ENCODE results near the gene MAN2C1.

DNA sequence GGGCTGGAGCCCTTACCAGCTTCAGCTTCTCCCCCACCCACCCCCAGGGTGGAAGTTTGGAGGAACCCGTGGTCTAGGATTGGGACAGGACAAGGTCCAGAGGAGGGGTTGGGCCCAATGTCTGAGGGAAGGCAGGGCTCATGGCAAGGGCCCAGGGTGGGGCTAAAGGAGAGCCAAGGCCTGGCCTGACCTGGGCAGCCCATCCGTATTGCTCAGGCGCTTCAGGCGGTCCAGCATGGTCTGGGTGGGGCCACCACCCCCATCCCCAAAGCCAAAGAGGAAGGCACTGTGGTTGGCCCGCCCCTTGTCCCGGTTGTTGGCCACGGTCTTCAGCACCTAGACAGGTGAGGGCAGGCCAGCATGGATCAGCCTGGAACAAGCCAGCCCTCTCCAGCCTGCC lies 7.6 kb downstream of the MAN2C1 start:
- no peak for TF ChIP-seq POLR2AphosphoS5 (IDR thresholded peaks at IDR 0.05; ENCODE audit: low read depth, low read length)
- no peak for TF ChIP-seq REST (IDR thresholded peaks at IDR 0.05; ENCODE audit: insufficient read depth in 1 of 2, low read depth in 2 of 2, low read length in 2 of 2)
- TF ChIP-seq TAF1 (IDR thresholded peaks at IDR 0.05; ENCODE audit: borderline replicate concordance, insufficient read depth, low read length) = no peak
- TF ChIP-seq FOXP2 (optimal IDR thresholded peaks at IDR 0.05; ENCODE audit: borderline replicate concordance, extremely low read depth, extremely low read length, insufficient read depth) = no peak

Data from PFSK-1 (cell line).